ENCODE data around the gene VPS13D. TPM values are rescaled to one million over a fixed set of nuclear protein-coding genes. Genes with fewer than 3 reads are reported as not detected.

Gene VPS13D
- total and polyA plus RNA-seq, 2 experiments from 2014 or later = 10.7 to 34.9 TPM

GRCh38 chr1:12406211-12407021, 176.6 kb downstream of the VPS13D start (continued):
- TF ChIP-seq, protein P1, sequence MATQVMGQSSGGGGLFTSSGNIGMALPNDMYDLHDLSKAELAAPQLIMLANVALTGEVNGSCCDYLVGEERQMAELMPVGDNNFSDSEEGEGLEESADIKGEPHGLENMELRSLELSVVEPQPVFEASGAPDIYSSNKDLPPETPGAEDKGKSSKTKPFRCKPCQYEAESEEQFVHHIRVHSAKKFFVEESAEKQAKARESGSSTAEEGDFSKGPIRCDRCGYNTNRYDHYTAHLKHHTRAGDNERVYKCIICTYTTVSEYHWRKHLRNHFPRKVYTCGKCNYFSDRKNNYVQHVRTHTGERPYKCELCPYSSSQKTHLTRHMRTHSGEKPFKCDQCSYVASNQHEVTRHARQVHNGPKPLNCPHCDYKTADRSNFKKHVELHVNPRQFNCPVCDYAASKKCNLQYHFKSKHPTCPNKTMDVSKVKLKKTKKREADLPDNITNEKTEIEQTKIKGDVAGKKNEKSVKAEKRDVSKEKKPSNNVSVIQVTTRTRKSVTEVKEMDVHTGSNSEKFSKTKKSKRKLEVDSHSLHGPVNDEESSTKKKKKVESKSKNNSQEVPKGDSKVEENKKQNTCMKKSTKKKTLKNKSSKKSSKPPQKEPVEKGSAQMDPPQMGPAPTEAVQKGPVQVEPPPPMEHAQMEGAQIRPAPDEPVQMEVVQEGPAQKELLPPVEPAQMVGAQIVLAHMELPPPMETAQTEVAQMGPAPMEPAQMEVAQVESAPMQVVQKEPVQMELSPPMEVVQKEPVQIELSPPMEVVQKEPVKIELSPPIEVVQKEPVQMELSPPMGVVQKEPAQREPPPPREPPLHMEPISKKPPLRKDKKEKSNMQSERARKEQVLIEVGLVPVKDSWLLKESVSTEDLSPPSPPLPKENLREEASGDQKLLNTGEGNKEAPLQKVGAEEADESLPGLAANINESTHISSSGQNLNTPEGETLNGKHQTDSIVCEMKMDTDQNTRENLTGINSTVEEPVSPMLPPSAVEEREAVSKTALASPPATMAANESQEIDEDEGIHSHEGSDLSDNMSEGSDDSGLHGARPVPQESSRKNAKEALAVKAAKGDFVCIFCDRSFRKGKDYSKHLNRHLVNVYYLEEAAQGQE (IDR thresholded peaks at IDR 0.05; ENCODE audit: unreplicated experiment) = no peak
- no peak for TF ChIP-seq EZH2phosphoT487 (IDR thresholded peaks at IDR 0.05; ENCODE audit: unreplicated experiment)
- TF ChIP-seq EZH2 (IDR thresholded peaks at IDR 0.05; ENCODE audit: low read depth, unreplicated experiment) = no peak
- no peak for TF ChIP-seq NANOG (IDR thresholded peaks at IDR 0.05; ENCODE audit: borderline replicate concordance)
- TF ChIP-seq CREB1 (CRISPR knock-in tag; IDR thresholded peaks at IDR 0.05; ENCODE audit: low read depth) = no peak
- TF ChIP-seq, protein P2, sequence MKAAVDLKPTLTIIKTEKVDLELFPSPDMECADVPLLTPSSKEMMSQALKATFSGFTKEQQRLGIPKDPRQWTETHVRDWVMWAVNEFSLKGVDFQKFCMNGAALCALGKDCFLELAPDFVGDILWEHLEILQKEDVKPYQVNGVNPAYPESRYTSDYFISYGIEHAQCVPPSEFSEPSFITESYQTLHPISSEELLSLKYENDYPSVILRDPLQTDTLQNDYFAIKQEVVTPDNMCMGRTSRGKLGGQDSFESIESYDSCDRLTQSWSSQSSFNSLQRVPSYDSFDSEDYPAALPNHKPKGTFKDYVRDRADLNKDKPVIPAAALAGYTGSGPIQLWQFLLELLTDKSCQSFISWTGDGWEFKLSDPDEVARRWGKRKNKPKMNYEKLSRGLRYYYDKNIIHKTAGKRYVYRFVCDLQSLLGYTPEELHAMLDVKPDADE (IDR thresholded peaks at IDR 0.05) = no peak

- H3K27me3 ChIP-seq (ENCODE audit: insufficient read depth) = no peaks in the 10 kb centered on the region
- peaks cover 6% of the 10 kb centered on the region; the same call in 1 of the 2 replicates for H3K36me3 ChIP-seq (ENCODE audit: insufficient read depth)
- H3K27ac ChIP-seq (ENCODE audit: low read depth) = no peak overlapping the region
- Mint-ChIP-seq H3K27ac (no peak overlapping the region), H3K27me3 (ENCODE audit: insufficient read depth, low read depth, poor library complexity) (no peaks in the 10 kb centered on the region), H3K9me3 (peaks cover 8% of the 10 kb centered on the region), H3K4me1 (peaks cover 11% of the 10 kb centered on the region; the same call in 2 of the 3 replicates), H3K36me3 (ENCODE audit: low read depth) (peaks cover 25% of the 10 kb centered on the region), H3K4me3 (no peak overlapping the region)
- H3K4me3 ChIP-seq = no peak overlapping the region
- ATAC-seq = no peak
- no peaks in the 10 kb centered on the region for H4K20me1 ChIP-seq (replicated peaks; ENCODE audit: insufficient read depth)
- 0 out of 2 replicates have a peak, but pooled peaks cover 5% of the 10 kb centered on the region for H3K4me1 ChIP-seq (ENCODE audit: insufficient read depth)
- H3K79me2 ChIP-seq (replicated peaks; ENCODE audit: insufficient read depth) = no peaks in the 10 kb centered on the region
- no peak overlapping the region for H3K4me2 ChIP-seq
- H3F3A ChIP-seq (replicated peaks; ENCODE audit: low read depth) = no peaks in the 10 kb centered on the region
- H3K9me2 ChIP-seq (ENCODE audit: insufficient read depth) = no peaks in the 10 kb centered on the region
- peak; percentile 18 for DNase-seq (ENCODE audit: low spot score)
- no peak overlapping the region for H2AFZ ChIP-seq
- TF ChIP-seq STAT1 (IDR thresholded peaks at IDR 0.05; ENCODE audit: unreplicated experiment) (no peak), EZH2phosphoT487 (IDR thresholded peaks at IDR 0.05; ENCODE audit: unreplicated experiment) (no peak), ZNF331 (CRISPR knock-in tag; IDR thresholded peaks at IDR 0.05; ENCODE audit: low read depth) (no peak), POLR2AphosphoS5 (IDR thresholded peaks at IDR 0.05; ENCODE audit: low read depth) (no peak), CTCF (conservative IDR thresholded peaks at IDR 0.05; ENCODE audit: low read depth in 2 of 2) (peak; percentile 18 to 31; a peak in 2 of 4 replicates), EZH2 (IDR thresholded peaks at IDR 0.05; ENCODE audit: low read depth, unreplicated experiment) (no peak)
Measured at GRCh38 chr1:12407050-12407961, 177.5 kb downstream of the VPS13D start.

Measured in GM23338 (cell line).